ENCODE results near the gene ULK4. TPM values are rescaled to one million over a fixed set of nuclear protein-coding genes. Genes with fewer than 3 reads are reported as not detected.

Gene ULK4
- polyA plus RNA-seq, 1 of the 3 experiments (the other 2 are of a cell fraction), result 6.2 TPM

- Histone ChIP-seq H3K4me1 (ENCODE audit: control insufficient read depth in 1 of 2, insufficient read depth in 2 of 2, low read depth in 1 of 2, low read length in 1 of 2) (no peaks in the 10 kb centered on the region), H3K9me3 (no peaks in the 10 kb centered on the region), H3K4me3 (ENCODE audit: low read depth in 2 of 2, low read length in 1 of 2) (no peak overlapping the region), H3K36me3 (replicated peaks in 1 of 2; ENCODE audit: control insufficient read depth in 1 of 2, insufficient read depth in 2 of 2, low read length in 1 of 2) (no peaks in the 10 kb centered on the region), H2AFZ (ENCODE audit: low read depth) (no peak overlapping the region), H4K20me1 (ENCODE audit: insufficient read depth) (no peaks in the 10 kb centered on the region), H3K9me2 (no peaks in the 10 kb centered on the region), H3K79me2 (ENCODE audit: insufficient read depth) (no peaks in the 10 kb centered on the region), H3K27me3 (ENCODE audit: insufficient read depth) (no peaks in the 10 kb centered on the region), H3F3A (replicated peaks; ENCODE audit: insufficient read depth) (no peaks in the 10 kb centered on the region), H3K4me2 (no peak overlapping the region), H3K27ac (ENCODE audit: low read depth in 2 of 2, low read length in 1 of 2) (no peak overlapping the region), H3K9ac (no peak overlapping the region)
- 72% methylated on average over 4 of the region's 6 CpGs for WGBS (ENCODE audit: low lambda C conversion rate)
- CTCF ChIA-PET, result interaction anchor here (2.9 kb wide), 1 partner anchor 101 kb away, joined by 17 read pairs; no protein-coding TSS in a partner anchor
- TF ChIP-seq CTCF (IDR thresholded peaks at IDR 0.05), result peak; percentile 41; the same call in 1 of the 2 replicates
- TF ChIP-seq TEAD4 (IDR thresholded peaks at IDR 0.05; ENCODE audit: borderline replicate concordance, insufficient read depth), result no peak
- no peak for DNase-seq
- POLR2A ChIA-PET, result no interaction called here
These were observed 36.0 kb upstream of the ULK4 start for GRCh38 chr3:41997702-41998550.

GRCh38 chr3:41991437-41991836, 29.5 kb upstream of the ULK4 start:
- Histone ChIP-seq H3K27ac (ENCODE audit: low read depth in 2 of 2, low read length in 1 of 2) (no peak overlapping the region), H3K27me3 (ENCODE audit: insufficient read depth) (no peaks in the 10 kb centered on the region), H3K79me2 (ENCODE audit: insufficient read depth) (no peaks in the 10 kb centered on the region), H3K9ac (no peak overlapping the region), H4K20me1 (ENCODE audit: insufficient read depth) (no peaks in the 10 kb centered on the region), H3K9me2 (no peaks in the 10 kb centered on the region), H3K9me3 (no peaks in the 10 kb centered on the region), H3K36me3 (replicated peaks in 1 of 2; ENCODE audit: control insufficient read depth in 1 of 2, insufficient read depth in 2 of 2, low read length in 1 of 2) (no peaks in the 10 kb centered on the region), H3K4me2 (no peak overlapping the region), H3K4me1 (ENCODE audit: control insufficient read depth in 1 of 2, insufficient read depth in 2 of 2, low read depth in 1 of 2, low read length in 1 of 2) (no peaks in the 10 kb centered on the region; a peak in 1 of 4 replicates), H3F3A (replicated peaks; ENCODE audit: insufficient read depth) (no peaks in the 10 kb centered on the region), H3K4me3 (ENCODE audit: low read depth in 2 of 2, low read length in 1 of 2) (no peak overlapping the region), H2AFZ (ENCODE audit: low read depth) (no peak overlapping the region)
- POLR2A ChIA-PET, result no interaction called here
- peak; percentile 50 for DNase-seq
- 13% methylated on average over 3 of the region's 3 CpGs for WGBS (ENCODE audit: low lambda C conversion rate)
- CTCF ChIA-PET, result interaction anchor here (1.1 kb wide), 1 partner anchor 108 kb away, joined by 3 read pairs; no protein-coding TSS in a partner anchor
- TF ChIP-seq EP300 (IDR thresholded peaks at IDR 0.05; ENCODE audit: borderline replicate concordance in 1 of 2, low read depth in 1 of 2, low read length in 1 of 2) (peak in 1 of 2 experiments; percentile 36; a peak in 1 of 4 replicates), YY1 (IDR thresholded peaks at IDR 0.05; ENCODE audit: low read depth) (no peak), NRF1 (IDR thresholded peaks at IDR 0.05; ENCODE audit: low read depth, low read length) (no peak), RXRA (IDR thresholded peaks at IDR 0.05; ENCODE audit: borderline replicate concordance, low read depth) (no peak), POLR2AphosphoS5 (IDR thresholded peaks at IDR 0.05; ENCODE audit: low read depth, low read length) (no peak), IRF3 (IDR thresholded peaks at IDR 0.05; ENCODE audit: low read depth, low read length) (no peak), RFX5 (IDR thresholded peaks at IDR 0.05; ENCODE audit: low read length) (no peak), EZH2phosphoT487 (IDR thresholded peaks at IDR 0.05; ENCODE audit: borderline replicate concordance, low read depth) (no peak), FOXM1 (IDR thresholded peaks at IDR 0.05; ENCODE audit: low read depth) (no peak), TEAD4 (IDR thresholded peaks at IDR 0.05; ENCODE audit: borderline replicate concordance, insufficient read depth) (no peak), USF1 (IDR thresholded peaks at IDR 0.05; ENCODE audit: borderline replicate concordance, low read depth) (no peak), GATA2 (CRISPR knock-in tag; IDR thresholded peaks at IDR 0.05) (peak; percentile 81), JUND (IDR thresholded peaks at IDR 0.05) (no peak)
